HG03565 (cell line): ENCODE measurements around the gene RSPO3.
"Not testable (repeated sequence)": the region's sequence is repeated elsewhere in the genome, so short reads cannot be mapped to it uniquely, and the experiment has no call there.

ENCODE experiments used
- ATAC-seq: cut with Tn5 transposase; IDR thresholded peaks from one replicate; pipeline ENCODE4 v1.9.1; 2021; ENCODE audit warnings: mild to moderate bottlenecking, moderate library complexity; ENCODE audit not compliant: unreplicated experiment

Gene RSPO3, protein sequence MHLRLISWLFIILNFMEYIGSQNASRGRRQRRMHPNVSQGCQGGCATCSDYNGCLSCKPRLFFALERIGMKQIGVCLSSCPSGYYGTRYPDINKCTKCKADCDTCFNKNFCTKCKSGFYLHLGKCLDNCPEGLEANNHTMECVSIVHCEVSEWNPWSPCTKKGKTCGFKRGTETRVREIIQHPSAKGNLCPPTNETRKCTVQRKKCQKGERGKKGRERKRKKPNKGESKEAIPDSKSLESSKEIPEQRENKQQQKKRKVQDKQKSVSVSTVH

DNA sequence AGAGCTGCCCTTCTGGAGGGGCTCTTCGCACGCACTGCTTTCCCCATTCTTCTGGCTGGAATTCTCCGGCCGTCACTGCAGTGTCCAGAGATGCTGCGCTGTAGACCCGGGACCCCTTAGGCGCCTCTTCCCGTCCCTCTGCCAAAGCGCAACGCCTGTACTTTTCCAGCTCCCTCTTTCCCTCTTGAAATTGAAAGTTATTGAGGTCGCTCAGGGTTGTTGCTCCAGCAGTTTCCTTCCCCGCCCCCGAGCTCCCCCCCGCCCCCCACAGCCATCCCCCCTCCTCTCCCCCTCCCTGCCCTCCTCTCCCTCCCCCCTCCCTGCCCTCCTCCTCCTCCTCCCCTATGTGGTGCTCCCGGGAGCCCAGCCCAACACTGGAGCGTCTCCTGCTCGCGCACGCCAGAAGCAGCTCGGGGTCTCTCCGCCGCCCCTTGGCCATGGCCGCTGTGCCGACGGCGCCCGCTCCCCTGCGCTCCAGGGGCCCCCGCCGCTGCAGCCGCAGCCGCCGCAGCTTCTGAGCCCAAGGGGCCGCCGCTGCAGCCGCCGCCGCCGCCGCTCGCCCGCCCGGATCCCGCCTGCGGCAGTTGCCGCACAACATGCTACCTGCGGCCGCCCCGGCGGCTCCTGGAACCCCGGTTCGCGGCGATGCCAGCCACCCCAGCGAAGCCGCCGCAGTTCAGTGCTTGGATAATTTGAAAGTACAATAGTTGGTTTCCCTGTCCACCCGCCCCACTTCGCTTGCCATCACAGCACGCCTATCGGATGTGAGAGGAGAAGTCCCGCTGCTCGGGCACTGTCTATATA, at the start of gene RSPO3:
Gene RSPO3 (plus strand): TSS at position 374 of the 804 bp plus-strand sequence. CDS start 522 bp downstream, outside the sequence.
- ATAC-seq, result no peak

DNA sequence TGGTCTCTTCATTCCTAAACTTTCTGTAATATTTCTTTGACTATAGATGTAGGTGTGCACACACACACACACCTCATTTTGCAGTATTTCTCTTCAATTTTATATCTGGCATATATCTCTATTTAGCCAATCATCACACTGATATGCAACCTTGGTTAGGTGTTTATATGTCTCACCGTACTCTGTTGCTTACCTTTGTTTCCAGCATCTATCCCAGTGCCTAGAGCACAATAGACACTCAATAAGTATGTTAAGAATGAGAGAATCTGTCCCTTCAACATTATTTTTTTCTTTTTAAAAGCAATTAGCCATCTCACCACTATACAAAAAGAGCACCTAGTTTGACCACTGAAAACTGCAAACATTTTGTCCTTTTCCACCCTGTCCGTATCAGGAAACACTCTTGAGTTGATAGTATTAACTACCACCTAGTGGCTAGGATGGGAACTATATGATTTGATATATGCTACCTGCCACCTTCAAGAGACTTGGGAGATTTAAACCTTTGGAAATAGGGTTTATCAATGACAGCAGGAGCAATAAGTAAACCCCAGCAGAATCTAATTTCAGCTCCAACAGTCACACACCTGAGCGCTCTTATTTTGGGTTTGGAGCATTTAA, 48.7 kb upstream of the RSPO3 start:
- peak; percentile 73 for ATAC-seq

DNA sequence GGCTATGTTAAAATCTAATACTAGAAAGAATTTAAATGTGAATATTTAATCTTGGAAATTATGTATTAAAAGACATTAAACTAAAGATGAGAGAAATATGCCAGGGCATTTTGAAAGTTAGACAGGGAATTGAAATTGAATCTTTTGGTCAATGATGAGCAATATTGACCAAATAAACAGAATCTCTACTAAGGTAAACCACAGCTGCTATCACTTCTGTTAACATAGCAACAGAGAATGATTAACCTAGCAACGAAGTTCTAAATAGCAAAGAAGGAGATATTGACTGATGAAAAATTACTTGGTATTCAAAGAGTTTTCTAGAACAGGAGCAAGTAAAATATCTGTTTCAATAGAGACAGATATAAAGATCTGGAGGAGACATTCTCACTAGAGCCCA, 45.2 kb upstream of the RSPO3 start:
- ATAC-seq, result peak; percentile 54

DNA sequence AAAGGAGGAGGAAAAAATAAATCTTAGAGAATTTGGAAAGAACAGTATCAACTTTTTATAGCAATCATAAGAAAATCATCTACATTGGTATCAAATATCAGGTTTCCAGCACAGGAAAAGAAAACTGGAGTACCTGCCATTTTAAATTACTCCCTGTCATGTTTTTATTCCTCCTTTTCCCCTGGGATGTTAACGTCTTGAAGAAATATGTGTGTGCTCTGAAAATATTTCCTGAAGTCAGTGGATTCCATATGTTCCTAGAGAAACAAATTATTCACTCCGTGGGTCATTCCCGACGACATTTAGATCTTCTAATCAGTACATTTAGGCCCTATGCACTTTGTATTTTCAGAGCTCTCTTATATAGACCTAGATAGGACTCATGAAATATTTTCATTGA, 42.0 kb upstream of the RSPO3 start:
- ATAC-seq, result no peak

DNA sequence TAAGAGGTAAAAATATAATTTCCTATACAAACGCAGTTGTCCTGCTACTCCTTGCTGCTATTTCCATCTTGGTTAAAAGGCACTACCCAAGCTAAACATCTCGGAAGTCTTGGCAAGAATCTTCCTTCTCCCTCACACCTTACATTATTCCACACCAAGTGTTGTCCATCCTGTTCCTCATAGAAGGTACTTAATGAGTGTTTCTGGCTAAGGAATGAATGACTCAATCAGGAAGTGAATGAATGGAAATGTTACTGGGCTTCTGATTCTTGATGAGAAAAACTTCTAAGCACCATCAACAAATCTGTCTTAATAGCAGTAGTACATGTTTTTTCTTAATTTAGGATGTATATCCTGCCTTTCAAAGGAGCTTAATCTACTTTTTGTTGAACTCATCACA, 40.6 kb upstream of the RSPO3 start:
- ATAC-seq, result no peak

DNA sequence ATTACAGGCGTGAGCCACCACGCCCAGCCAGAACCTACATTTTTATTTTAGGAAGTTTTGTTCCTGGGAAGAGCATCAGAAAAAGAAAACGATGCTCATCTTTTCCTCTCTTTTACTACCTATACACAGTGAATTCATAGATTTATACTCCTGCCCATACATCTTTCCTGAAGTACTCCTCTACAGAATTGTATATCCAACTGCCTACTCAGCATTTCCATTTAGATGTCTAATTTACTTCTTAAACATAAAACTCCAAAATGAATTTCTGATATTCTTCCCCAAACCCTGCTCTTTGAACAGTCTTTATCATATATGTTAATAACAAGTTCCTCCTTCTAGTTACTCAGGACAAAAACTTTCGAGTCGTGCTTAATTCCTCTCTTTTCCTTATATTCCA, 39.8 kb upstream of the RSPO3 start:
- no peak for ATAC-seq

DNA sequence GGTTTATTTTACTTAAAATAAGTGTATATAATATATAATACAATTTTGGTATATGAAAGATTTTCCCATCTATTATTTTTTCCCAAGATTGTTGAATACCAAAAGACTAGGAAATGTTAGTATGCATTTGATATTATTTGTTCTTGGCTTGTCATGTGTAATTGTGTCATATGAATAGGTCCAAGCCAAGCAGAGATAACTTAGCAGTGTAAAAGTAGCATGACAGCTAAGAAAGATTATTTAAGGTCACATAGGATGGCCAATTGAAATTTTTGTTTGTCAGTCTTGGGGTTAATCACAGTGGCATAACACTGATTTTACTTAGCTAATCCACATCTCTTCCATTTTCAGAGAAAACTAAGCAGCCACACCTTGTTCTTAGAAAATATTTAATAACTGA, 38.8 kb upstream of the RSPO3 start:
- no peak for ATAC-seq

DNA sequence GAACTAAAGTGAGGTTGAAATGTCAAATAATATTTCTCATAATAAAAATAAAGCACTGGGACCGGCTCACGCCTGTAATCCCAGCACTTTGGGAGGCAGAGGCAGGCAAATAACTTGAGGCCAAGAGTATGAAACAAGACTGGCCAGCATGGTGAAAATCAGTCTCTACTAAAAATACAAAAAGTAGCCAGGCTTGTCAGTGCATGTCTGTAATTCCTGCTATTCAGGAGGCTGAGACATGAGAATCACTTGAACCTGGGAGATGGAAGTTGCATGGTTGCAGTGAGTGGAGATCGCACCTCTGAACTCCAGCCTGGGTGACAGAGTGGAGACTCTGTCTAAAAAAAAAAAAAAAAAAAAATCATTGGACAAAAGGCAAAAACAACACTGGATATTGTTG, 38.4 kb upstream of the RSPO3 start:
- ATAC-seq, result no peak

DNA sequence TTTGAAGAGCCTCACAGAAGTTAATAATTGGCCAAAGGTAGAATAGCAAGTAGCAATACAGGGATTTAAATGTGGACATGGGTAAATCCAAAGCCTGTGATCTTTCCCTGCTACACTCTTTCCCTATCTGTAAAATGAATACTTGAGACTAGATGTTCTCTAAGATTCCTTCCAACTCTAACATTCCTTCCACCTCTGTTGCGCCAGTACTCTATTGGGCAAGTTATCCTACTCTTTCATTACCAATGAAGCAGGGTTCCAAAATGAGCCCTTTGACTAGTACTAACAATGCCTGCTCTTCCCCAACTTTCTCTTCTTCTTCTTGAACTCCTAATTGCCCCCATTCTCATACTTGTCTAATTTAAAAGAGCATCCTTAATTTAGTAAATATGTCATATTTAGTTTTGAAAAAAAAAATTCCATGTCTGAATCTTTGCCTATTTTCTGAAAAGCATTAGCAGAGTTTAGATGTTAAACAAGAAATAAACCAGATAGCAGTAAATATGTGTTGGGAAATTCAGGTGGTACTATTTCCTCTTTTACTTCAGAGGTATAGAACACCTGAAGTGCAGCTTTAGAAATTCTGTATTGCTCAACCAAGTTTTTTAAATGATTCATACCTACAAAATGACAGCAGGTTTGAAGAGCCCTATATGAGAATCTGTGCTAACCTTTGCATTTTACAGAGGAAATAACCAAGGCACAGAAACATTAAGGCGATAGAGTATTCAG, 35.1 kb upstream of the RSPO3 start:
- no peak for ATAC-seq

DNA sequence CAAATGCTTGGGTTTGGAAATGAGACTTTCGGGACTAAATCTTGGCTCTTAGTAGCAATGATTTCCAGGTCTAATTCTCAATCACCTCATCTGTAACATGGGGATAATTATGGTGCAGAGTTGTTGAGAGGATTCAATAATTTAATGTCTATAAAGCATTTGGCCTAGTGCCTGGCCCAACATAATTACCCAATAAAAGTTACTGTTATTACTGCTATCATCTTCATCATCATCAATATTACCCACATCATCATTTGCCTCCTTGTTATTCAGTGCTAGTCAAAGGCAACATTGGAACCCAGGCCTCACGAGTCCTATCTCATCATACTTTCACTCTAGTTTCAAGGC, 34.5 kb upstream of the RSPO3 start:
- ATAC-seq, result no peak

DNA sequence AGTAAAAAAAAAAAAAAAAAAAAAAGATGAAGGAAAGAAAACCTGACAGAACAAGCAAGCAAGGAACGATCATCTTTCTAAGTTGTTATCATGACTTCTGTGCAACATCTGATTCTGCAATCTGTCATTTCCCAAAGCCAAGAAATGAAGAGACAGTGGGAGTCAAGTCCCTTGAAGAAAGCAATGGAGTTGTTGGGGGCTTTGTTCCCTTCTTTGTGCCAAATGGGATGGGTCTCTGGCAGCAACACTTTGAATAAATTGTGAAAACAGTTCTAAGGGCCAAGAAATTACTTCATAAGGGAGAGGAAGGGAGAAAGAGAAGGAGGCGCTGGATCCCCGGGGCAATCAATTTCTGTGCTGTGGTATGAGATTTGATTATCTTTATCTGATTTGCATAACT, 33.3 kb upstream of the RSPO3 start:
- ATAC-seq, result no peak

DNA sequence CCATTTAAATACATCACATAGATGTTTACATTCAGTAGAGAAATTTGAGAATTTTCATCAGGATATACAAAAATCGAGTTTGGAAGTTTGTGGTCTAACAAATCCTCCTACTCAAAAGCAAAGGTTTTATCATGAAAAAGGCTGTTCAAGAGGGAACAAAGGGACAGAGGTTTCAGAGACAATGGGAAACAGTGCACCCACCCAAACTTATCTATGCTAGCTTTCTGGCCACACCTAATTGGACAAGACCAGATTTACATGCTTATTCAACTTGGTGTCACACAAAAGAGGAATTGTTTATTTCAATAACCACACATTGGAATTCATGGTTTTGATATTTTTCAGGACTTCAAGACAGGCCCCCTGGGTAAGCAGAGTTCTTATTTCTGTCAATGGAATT, 28.4 kb upstream of the RSPO3 start:
- no peak for ATAC-seq

DNA sequence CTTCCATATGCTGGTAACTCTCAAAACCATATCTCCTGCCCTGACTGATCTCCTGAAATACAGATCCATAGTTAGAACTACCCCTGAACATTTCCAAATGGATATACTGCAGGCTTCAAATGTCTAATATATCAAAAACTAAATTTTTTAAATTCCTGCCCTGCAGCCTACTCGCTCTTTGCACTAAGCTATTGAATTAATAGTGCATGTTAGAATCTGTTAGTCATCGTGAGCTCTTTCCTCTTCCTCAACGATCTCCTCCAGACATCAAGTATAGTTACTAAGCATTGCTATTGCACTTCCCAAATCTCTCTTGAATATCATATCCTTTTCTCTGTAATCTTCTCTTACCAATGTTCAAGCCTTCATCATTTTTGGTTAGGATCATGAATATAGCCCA, 26.0 kb upstream of the RSPO3 start:
- ATAC-seq, result no peak

DNA sequence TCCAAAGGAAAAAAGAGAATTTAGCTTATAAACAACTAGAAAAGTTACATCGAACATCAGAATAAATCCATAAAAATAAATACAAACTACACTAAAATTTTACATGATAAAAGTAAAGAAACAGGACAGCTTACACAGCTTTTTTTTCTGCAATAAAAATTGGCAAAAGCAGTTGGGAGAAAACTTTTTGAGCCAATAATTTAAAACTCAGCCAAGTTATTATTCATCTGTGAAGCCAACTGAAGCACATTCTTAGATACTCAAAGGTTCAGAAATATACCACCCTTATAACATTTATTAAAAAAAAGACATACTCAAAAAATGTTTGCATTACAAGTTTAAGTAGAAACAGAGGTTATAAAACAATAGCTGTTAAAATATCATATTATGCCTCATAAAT, 23.7 kb upstream of the RSPO3 start:
- no peak for ATAC-seq

DNA sequence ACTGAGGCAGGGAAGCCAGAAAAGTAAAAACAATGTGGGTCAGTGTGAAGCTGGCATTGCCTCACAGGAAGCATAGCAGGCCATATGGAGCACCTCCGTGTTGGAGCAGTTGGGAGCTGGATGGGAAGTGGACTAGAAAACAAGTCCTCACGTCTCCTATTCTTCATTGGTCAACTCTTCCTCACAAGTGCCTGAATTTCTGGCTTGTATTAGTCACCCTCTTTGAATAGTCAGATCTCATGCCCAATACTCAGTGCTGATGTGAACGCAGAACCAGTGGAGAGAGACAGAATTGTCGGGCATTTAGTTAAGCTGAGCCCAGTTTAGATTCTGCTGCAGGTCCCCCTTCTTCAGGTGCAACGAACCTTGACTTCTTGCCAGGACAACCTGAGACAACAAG, 22.3 kb upstream of the RSPO3 start:
- ATAC-seq, result no peak

DNA sequence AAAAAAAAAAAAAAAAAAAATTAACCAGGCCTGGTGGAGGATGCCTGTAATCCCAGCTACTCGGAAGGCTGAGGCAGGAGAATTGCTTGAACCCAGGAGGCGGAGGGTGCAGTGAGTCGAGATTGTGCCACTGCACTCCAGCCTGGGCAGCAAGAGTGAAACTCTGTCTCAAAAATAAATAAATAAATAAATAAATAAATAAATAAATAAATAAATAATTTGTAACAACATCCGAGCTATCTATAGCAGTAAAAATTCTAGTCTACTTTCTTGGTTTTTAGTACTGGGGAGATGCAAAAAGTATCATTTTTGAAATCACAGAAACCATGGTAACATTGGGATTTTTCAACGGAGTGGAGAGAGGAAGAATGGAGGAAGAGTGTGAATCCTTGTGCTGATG, 21.0 kb upstream of the RSPO3 start:
- not testable (repeated sequence) for ATAC-seq

DNA sequence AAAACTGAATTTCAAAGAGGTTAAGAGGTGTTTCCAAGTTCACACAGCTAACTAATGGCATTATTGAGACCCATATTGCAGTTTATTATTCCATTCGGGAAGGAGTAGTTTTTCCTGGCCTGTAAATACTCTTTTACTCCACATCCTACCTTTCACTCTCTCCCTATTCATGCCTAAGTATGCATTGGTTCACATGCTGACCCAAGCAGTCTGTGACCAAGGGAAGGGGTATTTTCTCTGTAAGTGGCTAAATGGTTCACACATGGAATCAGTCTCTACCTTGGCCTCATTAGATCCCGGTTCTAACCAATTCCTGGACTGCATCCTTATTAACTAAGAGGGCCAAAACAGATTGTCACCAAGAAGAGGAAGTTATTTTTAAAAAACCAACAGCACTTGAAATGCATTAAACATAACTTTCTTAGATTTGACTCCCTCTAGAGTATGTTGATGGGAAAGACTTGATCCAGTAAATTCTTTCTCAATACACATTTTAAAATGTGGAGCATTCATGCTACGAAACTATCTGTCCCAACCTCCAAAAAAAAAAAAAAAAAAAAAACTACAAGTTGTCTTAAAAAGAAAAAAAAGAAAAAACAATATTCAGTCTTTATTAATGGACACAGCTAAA, 17.8 kb upstream of the RSPO3 start:
- ATAC-seq, result no peak

DNA sequence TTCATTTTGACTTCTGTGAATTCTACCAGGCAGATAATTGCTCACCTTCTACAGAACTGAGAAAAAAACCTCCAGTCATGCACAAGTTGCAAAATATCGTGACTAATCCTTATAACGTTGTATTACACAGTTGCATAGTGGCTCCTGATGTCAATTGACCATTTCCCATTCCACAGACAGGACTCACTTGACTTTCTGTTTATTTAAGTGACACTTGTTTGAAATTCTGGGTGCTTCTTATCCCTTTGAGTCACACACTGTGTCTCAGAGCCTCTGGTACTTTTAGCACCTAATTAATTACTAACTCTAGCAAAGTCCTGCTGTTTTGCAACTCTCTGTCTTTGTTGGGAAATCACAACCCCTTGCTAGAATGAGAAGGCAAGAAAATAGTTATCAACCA, 16.2 kb upstream of the RSPO3 start:
- no peak for ATAC-seq

DNA sequence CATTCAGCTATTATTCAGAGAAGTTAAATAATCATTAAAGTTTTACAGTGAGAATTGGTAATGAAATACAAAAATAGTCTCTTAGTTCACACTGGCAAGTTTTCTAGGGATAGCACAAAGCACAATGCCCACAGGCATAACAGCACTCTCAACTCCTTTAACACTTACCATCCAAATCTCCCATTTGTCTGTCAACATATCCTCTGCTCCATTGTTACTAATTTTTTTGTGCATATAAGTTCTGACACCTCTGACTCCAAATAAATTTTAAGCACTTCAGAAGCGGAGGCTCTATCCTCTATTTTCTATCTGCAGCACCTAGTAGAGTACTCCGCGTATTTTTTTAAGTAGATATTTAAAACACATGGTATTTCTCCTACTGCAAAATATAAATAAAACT, 15.6 kb upstream of the RSPO3 start:
- no peak for ATAC-seq

DNA sequence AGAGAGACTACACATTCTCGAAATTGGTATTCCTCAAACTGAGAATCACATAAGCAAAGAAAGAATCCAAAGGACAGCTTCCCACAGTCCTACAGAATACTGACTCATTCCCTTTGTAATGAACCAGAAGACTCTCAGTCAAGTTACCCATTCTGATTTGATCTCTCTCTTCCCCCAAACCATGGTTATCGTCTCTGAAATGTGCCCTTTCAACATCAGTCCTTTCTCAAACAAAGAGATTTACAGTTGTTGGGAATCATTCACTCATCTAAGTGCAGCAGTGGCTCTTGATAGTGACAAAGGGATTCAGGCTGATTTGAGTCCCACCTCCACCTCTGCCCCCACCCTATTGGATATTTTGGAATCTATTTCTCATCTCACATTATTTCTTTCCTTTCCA, 15.0 kb upstream of the RSPO3 start:
- ATAC-seq, result no peak

DNA sequence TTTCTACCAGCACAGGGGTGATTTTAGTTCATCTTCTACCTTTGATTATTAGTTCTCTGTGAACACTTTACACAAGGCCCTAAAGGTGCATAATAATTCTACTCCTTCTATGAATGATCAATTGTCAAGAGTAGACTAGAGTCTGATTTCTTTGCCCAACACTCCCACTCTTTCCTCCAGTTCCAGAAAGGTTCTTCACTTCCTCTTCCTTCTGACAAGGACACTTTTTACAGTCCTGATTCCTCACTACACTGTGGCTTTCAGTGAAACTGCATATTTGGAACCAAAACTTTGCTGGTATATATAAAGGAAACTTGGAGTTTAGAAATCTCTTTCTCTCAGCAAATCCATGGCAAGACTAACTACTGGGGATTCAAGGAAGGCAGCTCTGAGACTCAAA, 10.6 kb upstream of the RSPO3 start:
- ATAC-seq, result no peak
